ENCODE results near the gene NKAIN1.

Gene NKAIN1

GRCh38 chr1:31193729-31194128, 46.0 kb downstream of the NKAIN1 start:
- Histone ChIP-seq H3K27me3 (ENCODE audit: control insufficient read depth, low read length) (no peaks in the 10 kb centered on the region), H3K4me3 (ENCODE audit: low read length) (no peak overlapping the region), H4K20me1 (ENCODE audit: control insufficient read depth, insufficient read depth, low read depth, low read length) (no peaks in the 10 kb centered on the region), H3K36me3 (ENCODE audit: control insufficient read depth, low read length) (no peaks in the 10 kb centered on the region), H3K4me2 (ENCODE audit: low read length) (no peak overlapping the region), H3K27ac (ENCODE audit: low read depth, low read length) (no peak overlapping the region), H3K79me2 (ENCODE audit: control insufficient read depth, low read length) (no peaks in the 10 kb centered on the region), H3F3A (ENCODE audit: control insufficient read depth, insufficient read depth) (no peaks in the 10 kb centered on the region), H3K9me3 (ENCODE audit: control insufficient read depth, insufficient read depth, low read length) (no peaks in the 10 kb centered on the region), H3K4me1 (ENCODE audit: control insufficient read depth, low read length) (peaks cover 3% of the 10 kb centered on the region; the same call in 1 of the 2 replicates), H3K9me2 (replicated peaks; ENCODE audit: control insufficient read depth, low read length) (no peaks in the 10 kb centered on the region)
- no peak for TF ChIP-seq EZH2phosphoT487 (IDR thresholded peaks at IDR 0.05; ENCODE audit: borderline replicate concordance, low read length)
- TF ChIP-seq CTCF (IDR thresholded peaks at IDR 0.05; ENCODE audit: low read depth, low read length, poor library complexity, severe bottlenecking) = no peak

- Histone ChIP-seq H3K79me2 (ENCODE audit: control insufficient read depth, low read length) (no peaks in the 10 kb centered on the region), H3F3A (ENCODE audit: control insufficient read depth, insufficient read depth) (no peaks in the 10 kb centered on the region), H3K4me1 (ENCODE audit: control insufficient read depth, low read length) (peaks cover 3% of the 10 kb centered on the region; the same call in 1 of the 2 replicates), H3K9me3 (ENCODE audit: control insufficient read depth, insufficient read depth, low read length) (no peaks in the 10 kb centered on the region), H4K20me1 (ENCODE audit: control insufficient read depth, insufficient read depth, low read depth, low read length) (no peaks in the 10 kb centered on the region), H3K9me2 (replicated peaks; ENCODE audit: control insufficient read depth, low read length) (no peaks in the 10 kb centered on the region), H3K4me2 (ENCODE audit: low read length) (no peak overlapping the region), H3K4me3 (ENCODE audit: low read length) (no peak overlapping the region), H3K27me3 (ENCODE audit: control insufficient read depth, low read length) (no peaks in the 10 kb centered on the region; the same call in 1 of the 2 replicates), H3K36me3 (ENCODE audit: control insufficient read depth, low read length) (no peaks in the 10 kb centered on the region), H3K27ac (ENCODE audit: low read depth, low read length) (no peak overlapping the region)
- TF ChIP-seq EZH2phosphoT487 (IDR thresholded peaks at IDR 0.05; ENCODE audit: borderline replicate concordance, low read length) = no peak
- TF ChIP-seq CTCF (IDR thresholded peaks at IDR 0.05; ENCODE audit: low read depth, low read length, poor library complexity, severe bottlenecking) = no peak
Observed at GRCh38 chr1:31191281-31191680, 48.4 kb downstream of the NKAIN1 start.

DNA sequence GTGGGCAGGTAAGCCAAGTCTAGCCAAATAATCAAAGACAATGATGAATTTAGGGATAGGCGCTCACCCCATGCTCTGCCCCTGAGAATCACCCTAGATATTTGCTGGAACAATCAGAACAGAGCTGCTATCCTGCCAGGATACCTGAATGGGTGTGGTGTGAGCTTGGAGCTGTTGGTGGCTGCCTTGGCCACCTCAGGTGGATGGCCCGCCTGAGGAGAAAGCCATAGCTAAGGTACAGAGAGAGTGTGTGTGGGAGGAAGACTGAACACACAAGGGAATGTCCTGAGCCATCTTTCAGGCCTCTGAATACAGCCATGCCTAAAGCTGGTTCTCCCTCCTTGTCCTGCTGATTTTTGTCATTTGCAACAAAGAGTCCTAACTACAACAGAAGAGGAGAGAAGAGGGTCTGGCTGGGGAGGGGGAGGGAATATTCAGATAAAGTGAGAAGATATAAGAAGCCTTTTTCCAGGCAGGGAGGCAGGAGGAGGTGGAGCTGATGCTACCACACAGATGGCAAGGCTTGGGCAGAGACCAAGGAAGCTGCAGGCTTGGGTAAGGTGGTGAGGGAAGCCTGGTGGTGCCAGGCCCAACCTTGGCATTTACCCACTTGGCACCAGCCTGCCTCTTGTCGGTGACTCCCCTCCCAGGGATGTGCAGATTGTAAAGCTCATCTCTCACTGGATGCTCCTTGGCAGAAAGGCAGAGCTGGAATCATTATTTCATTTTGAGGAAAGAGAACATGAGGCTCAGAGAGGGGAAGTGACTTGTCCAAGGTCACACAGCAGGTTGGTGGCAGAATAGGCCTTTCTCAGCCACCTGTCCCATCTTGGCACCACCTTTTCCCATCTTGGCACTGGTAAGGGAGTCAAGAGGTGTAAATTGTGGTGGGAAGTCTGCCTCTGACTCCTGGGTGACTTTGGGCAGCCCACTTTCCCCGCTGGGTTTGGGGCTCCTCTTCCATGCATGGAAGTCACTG, 49.7 kb downstream of the NKAIN1 start:
- H3K36me3 ChIP-seq (ENCODE audit: control insufficient read depth, low read length) = no peaks in the 10 kb centered on the region
- no peaks in the 10 kb centered on the region for H3K9me3 ChIP-seq (ENCODE audit: control insufficient read depth, insufficient read depth, low read length)
- no peaks in the 10 kb centered on the region; the same call in 1 of the 2 replicates for H3K27me3 ChIP-seq (ENCODE audit: control insufficient read depth, low read length)
- no peaks in the 10 kb centered on the region for H3K79me2 ChIP-seq (ENCODE audit: control insufficient read depth, low read length)
- no peak overlapping the region for H3K4me2 ChIP-seq (ENCODE audit: low read length)
- H3K4me3 ChIP-seq (ENCODE audit: low read length) = no peak overlapping the region
- H3K9me2 ChIP-seq (replicated peaks; ENCODE audit: control insufficient read depth, low read length) = no peaks in the 10 kb centered on the region
- H3K27ac ChIP-seq (ENCODE audit: low read depth, low read length) = no peak overlapping the region
- H3F3A ChIP-seq (ENCODE audit: control insufficient read depth, insufficient read depth) = no peaks in the 10 kb centered on the region
- peaks cover 3% of the 10 kb centered on the region; the same call in 1 of the 2 replicates for H3K4me1 ChIP-seq (ENCODE audit: control insufficient read depth, low read length)
- no peak for TF ChIP-seq EZH2phosphoT487 (IDR thresholded peaks at IDR 0.05; ENCODE audit: borderline replicate concordance, low read length)
- no peak for TF ChIP-seq CTCF (IDR thresholded peaks at IDR 0.05; ENCODE audit: low read depth, low read length, poor library complexity, severe bottlenecking)
- H4K20me1 ChIP-seq (ENCODE audit: control insufficient read depth, insufficient read depth, low read depth, low read length) = no peaks in the 10 kb centered on the region

Measured in DOHH2 (cell line).